Esophagus muscularis mucosa (tissue), 3 donors: ENCODE measurements around the gene C16orf95.

Experiments
- POLR2AphosphoS5 ChIP-seq, 2 donors: sonication (generic); formaldehyde crosslinking; IDR thresholded peaks; one replicate each; pipeline ENCODE4 v1.6.1; 2017; ENCODE audit warnings: antibody characterized with exemption in 2 of 2
- TF ChIP-seq, protein P1 (sequence below), 3 experiments: fragments of 200-600 bp in 2 of 3; fragments of 450-650 bp in 1 of 3; sonication (generic) in 2 of 3; IDR thresholded peaks; one replicate each; pipeline ENCODE4 v1.5.1; 2017 to 2019; ENCODE audit warnings: antibody characterized with exemption in 3 of 3, mild to moderate bottlenecking in 2 of 3, moderate library complexity in 1 of 3

GRCh38 chr16:87295259-87295658 is 21.9 kb downstream of the C16orf95 start:
- TF ChIP-seq, protein P1, sequence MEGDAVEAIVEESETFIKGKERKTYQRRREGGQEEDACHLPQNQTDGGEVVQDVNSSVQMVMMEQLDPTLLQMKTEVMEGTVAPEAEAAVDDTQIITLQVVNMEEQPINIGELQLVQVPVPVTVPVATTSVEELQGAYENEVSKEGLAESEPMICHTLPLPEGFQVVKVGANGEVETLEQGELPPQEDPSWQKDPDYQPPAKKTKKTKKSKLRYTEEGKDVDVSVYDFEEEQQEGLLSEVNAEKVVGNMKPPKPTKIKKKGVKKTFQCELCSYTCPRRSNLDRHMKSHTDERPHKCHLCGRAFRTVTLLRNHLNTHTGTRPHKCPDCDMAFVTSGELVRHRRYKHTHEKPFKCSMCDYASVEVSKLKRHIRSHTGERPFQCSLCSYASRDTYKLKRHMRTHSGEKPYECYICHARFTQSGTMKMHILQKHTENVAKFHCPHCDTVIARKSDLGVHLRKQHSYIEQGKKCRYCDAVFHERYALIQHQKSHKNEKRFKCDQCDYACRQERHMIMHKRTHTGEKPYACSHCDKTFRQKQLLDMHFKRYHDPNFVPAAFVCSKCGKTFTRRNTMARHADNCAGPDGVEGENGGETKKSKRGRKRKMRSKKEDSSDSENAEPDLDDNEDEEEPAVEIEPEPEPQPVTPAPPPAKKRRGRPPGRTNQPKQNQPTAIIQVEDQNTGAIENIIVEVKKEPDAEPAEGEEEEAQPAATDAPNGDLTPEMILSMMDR (IDR thresholded peaks at IDR 0.05), result no peak
- TF ChIP-seq POLR2AphosphoS5 (IDR thresholded peaks at IDR 0.05), result no peak
